HG03378 (cell line): ENCODE data around the gene SUDS3.
"Not testable (repeated sequence)": the region's sequence is repeated elsewhere in the genome, so short reads cannot be mapped to it uniquely, and the experiment has no call there.

ENCODE experiments used
- ATAC-seq: cut with Tn5 transposase; IDR thresholded peaks from one replicate; pipeline ENCODE4 v1.9.1; 2021; ENCODE audit warnings: mild to moderate bottlenecking, moderate library complexity; ENCODE audit not compliant: unreplicated experiment

SUDS3 gene

GRCh38 chr12:118376089-118377020 lies at the start of gene SUDS3:
SUDS3 (plus strand) TSS chr12:118376555; CDS start chr12:118376692, 137 bp downstream.
- no peak for ATAC-seq

- no peak for ATAC-seq
Measured at GRCh38 chr12:118326991-118327390, 49.4 kb upstream of the SUDS3 start.

- ATAC-seq, result no peak
Measured at GRCh38 chr12:118327391-118327790, 49.0 kb upstream of the SUDS3 start.

- no peak for ATAC-seq
Measured at GRCh38 chr12:118328486-118329330, 47.6 kb upstream of the SUDS3 start.

- ATAC-seq, result peak; percentile 82
Measured at GRCh38 chr12:118330421-118331018, 45.8 kb upstream of the SUDS3 start.

- no peak for ATAC-seq
Measured at GRCh38 chr12:118332511-118332910, 43.8 kb upstream of the SUDS3 start.

- ATAC-seq, result no peak
Measured at GRCh38 chr12:118334241-118334640, 42.1 kb upstream of the SUDS3 start.

- no peak for ATAC-seq
Measured at GRCh38 chr12:118334939-118335567, 41.3 kb upstream of the SUDS3 start.

GRCh38 chr12:118336123-118336522 lies 40.2 kb upstream of the SUDS3 start:
- ATAC-seq, result no peak

GRCh38 chr12:118337194-118337838 lies 39.0 kb upstream of the SUDS3 start:
- ATAC-seq, result no peak

GRCh38 chr12:118342090-118342489 lies 34.3 kb upstream of the SUDS3 start:
- no peak for ATAC-seq

- ATAC-seq, result no peak
Measured at GRCh38 chr12:118344829-118345228, 31.5 kb upstream of the SUDS3 start.

- ATAC-seq, result no peak
Measured at GRCh38 chr12:118345355-118345754, 31.0 kb upstream of the SUDS3 start.

- no peak for ATAC-seq
Measured at GRCh38 chr12:118346895-118347294, 29.5 kb upstream of the SUDS3 start.

- ATAC-seq, result no peak
Measured at GRCh38 chr12:118347916-118348315, 28.4 kb upstream of the SUDS3 start.

- ATAC-seq, result no peak
Measured at GRCh38 chr12:118350908-118351559, 25.3 kb upstream of the SUDS3 start.

GRCh38 chr12:118353721-118354120 lies 22.6 kb upstream of the SUDS3 start:
- ATAC-seq, result no peak

- not testable (repeated sequence) for ATAC-seq
Measured at GRCh38 chr12:118354503-118354902, 21.9 kb upstream of the SUDS3 start.

GRCh38 chr12:118354903-118355302 lies 21.5 kb upstream of the SUDS3 start:
- no peak for ATAC-seq

- no peak for ATAC-seq
Measured at GRCh38 chr12:118355843-118356242, 20.5 kb upstream of the SUDS3 start.
